GM18511 (cell line): ENCODE measurements around the gene GAB1.

ENCODE experiments used
- ATAC-seq: cut with Tn5 transposase; IDR thresholded peaks from one replicate; pipeline ENCODE4 v1.9.1; 2021; ENCODE audit warnings: mild to moderate bottlenecking, moderate library complexity; ENCODE audit not compliant: unreplicated experiment

Gene GAB1

DNA sequence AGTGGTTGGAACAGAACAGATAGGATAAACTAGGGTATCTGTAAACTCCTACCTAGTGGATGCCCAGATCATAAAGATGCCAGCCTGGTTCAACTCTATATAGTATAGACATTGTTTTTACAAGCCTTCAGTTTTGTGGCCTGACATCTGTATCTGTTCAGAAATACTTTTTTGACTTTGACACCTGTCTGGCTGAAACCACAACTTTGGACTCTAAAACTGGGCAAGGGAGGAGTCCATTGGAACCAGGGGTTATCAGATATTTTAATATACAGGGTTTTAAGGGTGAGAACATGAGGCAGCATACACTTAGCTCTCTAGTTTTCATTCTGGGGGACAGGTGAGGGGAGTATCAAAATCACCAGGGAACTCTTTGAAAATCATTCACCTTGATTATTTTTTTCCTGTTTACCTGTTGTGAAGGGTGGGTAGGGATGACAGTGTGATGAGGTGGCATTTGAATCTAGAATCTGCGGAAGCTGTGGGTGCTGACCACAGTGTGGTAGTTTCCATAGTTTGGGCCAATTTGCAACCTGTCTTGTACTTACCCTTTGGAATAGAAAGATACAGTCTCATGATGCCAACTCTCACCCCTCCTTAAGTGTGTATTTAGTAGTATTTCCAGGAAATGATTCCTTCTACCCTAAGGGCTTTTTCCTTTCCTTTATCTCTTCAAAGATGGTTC lies 20.6 kb downstream of the GAB1 start:
- peak; percentile 24 for ATAC-seq

- no peak for ATAC-seq
Measured at GRCh38 chr4:143358419-143358818, 21.7 kb downstream of the GAB1 start.

GRCh38 chr4:143358923-143359643 lies 22.4 kb downstream of the GAB1 start:
- ATAC-seq: peak; percentile 91

DNA sequence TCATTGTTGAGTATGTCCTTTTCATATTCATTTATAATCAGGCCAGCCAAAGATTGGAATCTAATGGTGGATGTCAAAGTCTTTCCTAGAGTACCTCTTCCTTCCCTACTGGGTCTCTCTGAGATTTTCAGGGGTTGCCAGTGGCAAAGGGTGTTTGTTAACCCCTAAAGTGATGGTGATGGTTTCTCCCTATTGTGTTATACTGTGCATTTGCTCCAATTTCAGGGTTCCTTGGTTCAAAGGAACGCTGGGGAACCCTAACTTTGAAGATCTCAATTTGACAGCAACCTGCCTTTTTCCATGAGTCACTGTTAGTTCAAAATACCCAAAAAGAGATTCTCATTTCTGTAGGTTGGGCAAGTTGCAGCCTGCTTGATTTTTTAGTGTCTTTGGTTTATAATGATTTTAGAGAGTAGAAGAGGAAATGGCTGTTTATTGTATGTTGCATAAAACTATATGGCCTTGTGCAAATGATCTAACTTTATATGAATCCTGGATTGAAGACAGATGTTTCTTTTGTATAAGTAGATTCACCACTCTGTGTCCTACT lies 23.0 kb downstream of the GAB1 start:
- peak; percentile 3 for ATAC-seq

DNA sequence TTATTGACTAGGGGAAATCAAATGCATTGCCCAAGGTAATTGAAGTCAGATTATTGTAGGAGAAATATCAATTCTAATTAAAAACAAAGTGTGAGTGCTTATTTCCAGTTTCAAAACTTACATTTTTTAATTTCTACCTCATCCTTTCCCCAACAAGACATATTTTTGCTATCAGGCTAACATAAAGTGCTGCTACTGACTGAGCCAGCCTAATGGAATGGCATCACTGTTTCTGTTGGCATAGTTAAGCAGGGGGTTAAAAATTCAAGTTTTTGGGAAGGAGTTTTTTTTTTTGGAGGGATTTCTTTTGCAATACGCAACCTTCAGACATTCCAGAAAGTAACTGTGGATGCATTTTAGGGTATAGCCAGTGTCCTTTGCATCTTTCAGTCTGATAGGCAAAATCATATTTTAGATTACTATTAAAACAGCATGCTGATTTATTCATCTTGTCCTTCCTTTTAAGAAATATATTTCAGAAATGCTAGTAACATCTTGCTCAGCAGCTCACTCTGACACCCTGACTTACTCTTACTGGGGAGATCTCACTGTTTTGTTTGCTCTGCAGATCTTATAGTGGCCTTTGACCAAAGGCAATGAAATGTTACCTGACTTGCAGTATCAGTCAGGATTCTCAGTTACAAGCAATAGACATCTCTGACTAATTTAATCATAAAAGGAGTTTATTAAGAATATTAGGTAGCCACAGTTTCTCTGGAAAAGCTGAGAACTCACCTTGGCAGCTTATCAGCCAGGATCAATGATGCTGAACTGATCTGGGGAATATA lies 24.4 kb downstream of the GAB1 start:
- ATAC-seq: no peak

- ATAC-seq: no peak
Measured at GRCh38 chr4:143362349-143363046, 25.8 kb downstream of the GAB1 start.

GRCh38 chr4:143363332-143363731 lies 26.7 kb downstream of the GAB1 start:
- no peak for ATAC-seq

DNA sequence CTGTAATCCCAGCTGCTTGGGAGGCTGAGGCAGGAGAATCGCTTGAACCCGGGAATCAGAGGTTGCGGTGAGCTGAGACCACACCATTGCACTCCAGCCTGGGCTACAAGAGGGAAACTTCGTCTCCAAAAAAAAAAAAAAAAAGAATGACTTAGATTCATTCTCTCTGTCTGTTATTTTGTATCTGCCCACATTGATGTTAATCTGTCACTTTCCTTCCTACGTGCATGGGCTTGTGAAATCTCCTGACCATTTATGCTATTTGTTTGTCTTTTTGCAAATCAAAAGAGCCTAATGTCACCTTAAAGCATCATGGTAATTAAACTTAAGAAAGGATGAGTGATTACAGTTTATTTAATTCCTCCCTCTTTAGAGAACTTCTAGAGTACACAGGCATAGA lies 27.4 kb downstream of the GAB1 start:
- no peak for ATAC-seq

DNA sequence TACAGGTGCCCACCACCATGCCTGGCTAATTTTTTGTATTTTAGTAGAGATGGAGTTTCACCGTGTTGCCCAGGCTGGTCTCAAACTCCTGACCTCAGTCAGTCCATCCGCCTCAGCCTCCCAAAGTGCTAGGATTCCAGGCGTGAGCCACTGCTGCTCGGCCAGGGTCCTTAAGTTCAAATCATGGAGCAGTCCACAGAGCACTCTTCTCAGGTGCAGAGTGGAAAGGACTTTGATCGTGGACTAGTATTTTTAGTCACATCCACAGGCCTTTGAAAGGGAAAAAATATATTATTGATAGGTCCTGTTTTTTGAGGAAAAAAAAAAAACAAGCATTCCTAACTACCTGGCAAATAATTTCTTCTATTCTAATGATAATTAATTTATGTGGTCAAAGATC lies 31.2 kb downstream of the GAB1 start:
- no peak for ATAC-seq

DNA sequence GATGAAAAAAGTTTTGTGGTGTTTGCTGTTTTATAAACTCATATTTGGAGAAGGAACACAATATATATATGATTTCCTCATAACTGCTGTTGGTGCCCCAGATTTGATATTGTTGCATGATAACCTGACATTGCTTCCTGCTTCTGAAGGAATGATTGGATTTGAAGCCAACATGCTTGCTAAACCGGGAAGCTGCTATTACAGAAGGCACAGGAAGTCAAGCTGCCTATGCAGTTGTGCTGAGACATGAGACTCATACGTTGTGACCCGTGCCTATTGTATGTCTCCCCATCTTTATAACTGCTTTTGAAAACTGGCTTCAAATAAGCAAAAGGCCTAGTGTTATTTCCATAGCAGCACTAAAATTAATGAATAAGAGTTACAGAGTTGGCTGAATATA lies 32.9 kb downstream of the GAB1 start:
- no peak for ATAC-seq

GRCh38 chr4:143372093-143372915 lies 35.6 kb downstream of the GAB1 start:
- ATAC-seq: peak; percentile 65

GRCh38 chr4:143374255-143374654 lies 37.6 kb downstream of the GAB1 start:
- ATAC-seq: no peak

- no peak for ATAC-seq
Measured at GRCh38 chr4:143374771-143375170, 38.1 kb downstream of the GAB1 start.

GRCh38 chr4:143375326-143376073 lies 38.8 kb downstream of the GAB1 start:
- ATAC-seq: peak; percentile 46

DNA sequence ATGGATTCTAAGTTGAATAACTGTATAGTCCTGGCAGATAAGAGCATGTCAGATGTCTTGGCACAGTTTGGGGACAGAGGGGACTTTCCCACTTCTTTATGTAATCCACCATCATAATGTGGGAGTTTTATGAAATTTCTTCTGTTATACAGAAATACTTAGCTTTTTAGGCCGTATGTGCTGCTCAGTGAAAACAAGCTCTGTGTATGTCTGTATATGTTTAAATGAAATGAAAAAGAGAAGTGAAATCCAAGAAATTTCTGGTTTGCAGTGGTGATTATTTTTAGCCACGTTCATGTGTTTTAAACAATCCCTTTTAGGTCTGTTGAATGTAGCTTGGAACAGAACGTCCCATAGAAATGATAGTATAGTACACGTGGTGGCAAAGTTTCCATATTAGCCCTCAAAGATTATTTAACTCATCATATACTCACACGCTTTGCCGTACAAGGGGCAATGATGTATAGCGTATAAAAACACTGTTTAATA lies 41.0 kb downstream of the GAB1 start:
- peak; percentile 60 for ATAC-seq

DNA sequence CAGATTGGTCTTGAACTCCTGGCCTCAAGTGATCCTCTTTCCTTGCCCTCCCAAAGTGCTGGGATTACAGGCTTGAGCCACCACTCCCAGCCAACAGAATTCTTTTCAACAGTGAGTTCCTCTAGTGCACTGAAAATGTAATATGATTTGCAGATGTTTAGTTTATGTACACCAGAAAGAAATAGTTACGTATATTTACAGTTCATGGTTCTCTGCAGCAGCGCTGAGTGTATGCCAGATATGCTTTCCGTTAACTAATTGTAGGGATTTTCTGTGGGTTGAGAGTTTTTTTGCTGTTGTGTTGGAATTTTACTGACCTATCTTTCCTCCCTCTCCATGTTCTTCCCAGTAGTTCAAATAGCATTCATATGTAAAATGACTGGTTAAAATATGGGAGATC lies 44.0 kb downstream of the GAB1 start:
- no peak for ATAC-seq

DNA sequence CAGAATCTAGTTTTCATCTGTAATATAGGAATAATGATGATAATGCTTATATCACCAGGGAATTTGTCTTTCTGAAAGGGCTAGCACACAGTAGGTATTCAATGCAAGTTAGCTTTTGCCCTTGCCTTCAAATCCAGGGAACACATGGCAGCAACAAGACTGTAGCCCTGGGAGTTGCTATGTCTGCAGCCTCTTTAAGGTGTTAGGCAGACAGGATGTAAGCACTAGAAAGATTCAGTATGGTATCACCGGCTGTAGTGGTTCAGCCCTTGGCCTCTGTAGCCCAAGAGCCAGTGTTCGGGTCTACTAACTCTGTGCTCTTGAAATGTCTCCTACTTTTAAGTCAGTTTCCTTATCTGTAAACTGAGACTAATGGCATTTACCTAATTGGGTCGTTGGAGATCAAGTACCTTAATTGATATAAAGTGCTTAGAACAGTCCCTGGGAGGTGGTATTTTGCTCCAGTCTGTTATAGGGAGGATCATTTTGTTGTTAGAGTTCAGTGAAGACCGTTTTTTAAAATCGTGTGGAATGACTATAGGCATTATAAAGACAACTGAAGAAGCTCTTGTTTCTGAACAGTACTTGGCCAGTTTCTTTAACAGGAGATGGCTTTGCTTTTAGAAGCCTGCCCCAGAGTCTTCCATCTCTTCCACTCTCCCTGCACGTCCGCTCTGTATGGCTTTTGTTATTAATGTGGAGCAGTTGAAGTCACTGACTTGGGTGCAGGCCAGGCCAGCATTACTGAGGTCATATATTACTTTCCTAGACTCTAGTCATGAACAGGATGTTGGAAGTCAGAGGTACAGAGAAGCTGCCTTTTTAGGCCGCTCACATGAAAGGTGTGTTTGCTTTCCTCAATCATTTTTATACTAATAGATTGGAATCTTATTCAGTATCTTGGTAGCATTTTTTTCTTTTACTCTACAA lies 44.8 kb downstream of the GAB1 start:
- ATAC-seq: peak; percentile 42

GRCh38 chr4:143382596-143382995 lies 45.9 kb downstream of the GAB1 start:
- no peak for ATAC-seq
